Activated CD4-positive, alpha-beta memory T cell treated with anti-CD3 and anti-CD28 coated beads, Interleukin-2, amount 10 ng/mL, durations not matched to agents 7 days and 5 days (primary cell): ENCODE results near the gene PLOD3. TPM values are rescaled to one million over a fixed set of nuclear protein-coding genes. Genes with fewer than 3 reads are reported as not detected.

Experiments used
- CTCF ChIA-PET: fragments of 350-600 bp; sonication (Branson Sonifier 250); formaldehyde crosslinking; loops from one replicate; lab custom pipeline; 2021; ENCODE audit warnings: antibody characterized with exemption, inconsistent platforms; lab: Charles Lee
- POLR2A ChIA-PET: fragments of 350-600 bp; sonication (Branson Sonifier 250); formaldehyde crosslinking; loops from one replicate; lab custom pipeline; 2021; ENCODE audit warnings: antibody characterized with exemption; lab: Charles Lee
- DNase-seq: peaks from one replicate; pipeline ENCODE4 v3.0.0-alpha.2; 2020
- H3K27ac Mint-ChIP-seq: one replicate; pipeline ENCODE4 v1.8.0; 2021; ENCODE audit warnings: mild to moderate bottlenecking, mixed read lengths
- H3K27me3 Mint-ChIP-seq: one replicate; pipeline ENCODE4 v1.8.0; 2021; ENCODE audit warnings: mixed read lengths
- H3K36me3 Mint-ChIP-seq: one replicate; pipeline ENCODE4 v1.8.0; 2021; ENCODE audit warnings: low read depth, mixed read lengths
- H3K4me1 Mint-ChIP-seq: one replicate; pipeline ENCODE4 v1.8.0; 2021; ENCODE audit warnings: mixed read lengths
- H3K4me3 Mint-ChIP-seq: one replicate; pipeline ENCODE4 v1.8.0; 2021; ENCODE audit warnings: mild to moderate bottlenecking, mixed read lengths
- H3K9me3 Mint-ChIP-seq: one replicate; pipeline ENCODE4 v1.8.0; 2021; ENCODE audit warnings: mixed read lengths
- total RNA-seq, 2 experiments: library from RNA; stranded (reverse); gene quantifications; one replicate each; pipeline ENCODE4 v1.2.3, GENCODE V29; 2021

The PLOD3 gene
- total RNA-seq, 2 experiments from 2014 or later, result 63.3 to 66.6 TPM

DNA sequence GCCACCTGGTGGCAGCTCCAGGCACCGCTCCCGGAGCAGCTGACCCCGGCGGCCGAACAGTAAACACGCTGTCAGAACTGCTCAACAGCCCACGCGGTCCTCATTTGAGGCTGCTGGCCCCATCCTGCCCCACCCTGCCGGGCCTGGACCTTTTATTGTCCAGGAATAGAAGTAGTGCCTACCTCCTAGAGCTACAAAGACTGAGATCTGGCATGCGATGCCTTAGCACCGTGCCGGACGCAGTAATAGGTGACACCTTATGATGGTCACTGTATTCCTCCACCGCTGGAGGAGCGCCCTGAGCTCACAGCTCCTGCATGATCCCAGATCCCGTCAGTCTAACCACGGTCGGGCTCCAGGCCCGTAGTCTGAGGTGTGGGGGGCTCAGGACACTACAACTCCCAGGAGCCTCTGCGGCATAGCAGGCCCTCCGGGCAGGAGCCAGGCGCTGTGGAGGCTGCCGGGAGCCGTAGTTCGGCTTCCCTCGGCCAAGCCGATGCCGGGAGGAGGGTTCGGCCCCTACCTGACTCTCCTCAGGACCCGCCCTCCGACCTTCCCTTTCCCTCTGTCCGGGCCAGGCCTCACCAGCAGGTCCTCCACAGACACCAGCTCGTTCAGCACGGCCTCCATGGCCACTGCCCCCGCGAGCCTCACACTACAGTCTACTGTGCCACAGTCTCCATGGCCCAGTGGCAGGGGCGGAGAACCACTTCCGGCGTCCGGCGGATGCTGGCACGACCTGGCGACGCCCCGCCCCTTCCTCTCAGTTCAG lies 27.2 kb upstream of the PLOD3 start, which contains the start of gene FIS1:
Gene FIS1, minus strand, starts transcription at position 707 of the 772 bp plus-strand sequence. Its CDS starts 77 bp downstream, at position 630.
- Mint-ChIP-seq H3K9me3 (no peaks in the 10 kb centered on the region), H3K4me3 (peak within 1 kb of the TSS; percentile 96), H3K27me3 (no peaks in the 10 kb centered on the region), H3K36me3 (peaks cover 26% of the 10 kb centered on the region), H3K27ac (peak within 1 kb of the TSS; percentile 90), H3K4me1 (peaks cover 31% of the 10 kb centered on the region)
- peak; percentile 94 for DNase-seq
- CTCF ChIA-PET, result interaction anchor here (0.6 to 2.9 kb wide), 19 partner anchors 8 to 369 kb away, joined by 3 to 74 read pairs (median 5); partner anchors contain the start of genes PLOD3, SRRT and ZNHIT1
- POLR2A ChIA-PET, result interaction anchor here (1.0 to 3.7 kb wide), 9 partner anchors 8 to 370 kb away, joined by 3 to 61 read pairs (median 5); partner anchors contain the start of genes PLOD3, SRRT, VGF and ZNHIT1

DNA sequence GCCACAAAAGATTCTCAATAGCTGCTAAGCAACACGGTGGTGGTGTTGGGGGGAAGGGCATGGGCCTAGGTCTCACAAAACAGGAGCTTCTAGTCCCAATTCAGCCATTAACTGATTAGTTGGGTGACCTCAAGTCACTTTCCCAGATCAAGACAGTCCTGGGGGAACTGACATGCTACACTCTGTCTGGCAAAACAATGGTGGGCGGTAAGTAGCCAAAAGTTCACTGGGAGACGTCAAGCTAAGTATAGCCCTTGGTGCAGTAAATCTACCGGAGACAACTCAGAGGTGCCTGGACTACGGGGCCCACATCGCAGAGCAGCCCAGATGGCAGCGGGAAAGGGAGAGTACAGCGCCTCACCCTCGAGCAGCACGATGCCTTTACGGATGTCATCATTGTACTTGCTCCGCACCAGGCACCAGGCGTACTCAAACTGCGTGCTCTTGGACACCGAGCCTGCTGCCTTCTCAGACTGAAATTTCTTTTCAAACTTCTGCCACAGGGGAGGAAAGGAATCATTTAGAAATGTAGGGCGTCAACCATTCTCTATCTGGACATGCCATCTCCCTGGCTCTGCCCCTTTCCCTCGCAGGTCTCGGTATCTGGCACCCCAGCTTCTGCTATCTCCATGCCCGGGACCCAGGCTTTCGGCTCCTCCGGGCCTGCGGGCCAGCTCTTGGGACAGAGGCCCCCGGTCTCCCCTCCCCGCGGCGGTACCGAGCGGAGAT lies 26.4 kb upstream of the PLOD3 start:
- H3K9me3 Mint-ChIP-seq, result no peaks in the 10 kb centered on the region
- H3K4me1 Mint-ChIP-seq, result peaks cover 29% of the 10 kb centered on the region
- H3K4me3 Mint-ChIP-seq, result peak overlapping the region; percentile 96
- H3K36me3 Mint-ChIP-seq, result peaks cover 26% of the 10 kb centered on the region
- DNase-seq, result peak; percentile 18
- H3K27ac Mint-ChIP-seq, result peak overlapping the region; percentile 90
- H3K27me3 Mint-ChIP-seq, result no peaks in the 10 kb centered on the region
- POLR2A ChIA-PET, result interaction anchor here (1.0 to 3.7 kb wide), 10 partner anchors 9 to 369 kb away, joined by 3 to 61 read pairs (median 4); partner anchors contain the start of genes PLOD3, SRRT, VGF and ZNHIT1
- CTCF ChIA-PET, result interaction anchor here (0.6 to 2.9 kb wide), 20 partner anchors 9 to 369 kb away, joined by 3 to 74 read pairs (median 4); partner anchors contain the start of genes PLOD3, SRRT and ZNHIT1

DNA sequence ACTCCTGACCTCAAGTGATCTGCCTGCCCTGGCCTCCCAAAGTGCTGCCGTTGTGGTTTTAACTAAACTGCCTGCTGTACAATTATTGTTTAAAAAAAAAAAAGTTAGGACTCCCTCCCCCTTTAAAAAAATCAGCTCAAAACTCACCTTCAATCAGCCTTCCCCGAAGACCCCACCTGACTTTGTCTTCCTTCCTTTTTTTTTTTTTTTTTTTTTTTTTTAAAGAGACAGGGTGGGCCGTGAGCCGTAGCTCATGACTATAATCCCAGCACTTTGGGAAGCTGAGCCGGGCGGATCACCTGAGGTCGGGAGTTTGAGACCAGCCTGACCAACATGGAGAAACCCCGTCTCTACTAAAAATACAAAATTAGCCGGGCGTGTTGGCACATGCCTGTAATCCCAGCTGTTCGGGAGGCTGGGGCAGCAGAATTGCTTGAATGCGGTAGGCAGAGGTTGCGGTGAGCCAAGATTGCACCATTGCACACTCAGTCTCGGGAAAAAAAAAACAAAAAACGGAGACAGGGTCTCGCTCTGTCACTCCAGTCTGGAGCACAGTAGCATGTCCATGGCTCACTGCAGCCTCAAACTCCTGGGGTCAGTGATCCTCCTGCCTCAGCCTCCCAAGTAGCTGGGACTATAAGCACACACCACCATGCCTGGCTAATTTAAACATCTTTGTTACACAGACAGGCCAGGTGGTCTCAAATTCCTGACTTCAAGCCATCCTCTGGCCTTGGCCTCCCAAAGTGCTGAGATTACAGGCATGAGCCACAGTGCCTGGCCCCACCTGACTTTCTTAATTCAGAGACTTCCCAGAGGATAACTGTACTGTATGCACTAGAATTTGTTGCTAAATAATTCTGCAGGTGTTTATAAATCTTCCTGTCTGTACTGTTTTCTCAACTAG lies 24.3 kb upstream of the PLOD3 start:
- CTCF ChIA-PET, result interaction anchor here (0.8 to 2.9 kb wide), 3 partner anchors 24 to 98 kb away, joined by 3 to 17 read pairs (median 6); partner anchors contain the start of gene ZNHIT1
- no peak for DNase-seq
- Mint-ChIP-seq H3K4me3 (no peak overlapping the region), H3K27me3 (no peaks in the 10 kb centered on the region), H3K27ac (no peak overlapping the region), H3K9me3 (no peaks in the 10 kb centered on the region), H3K4me1 (peaks cover 26% of the 10 kb centered on the region), H3K36me3 (peaks cover 16% of the 10 kb centered on the region)
- POLR2A ChIA-PET, result interaction anchor here (1.2 kb wide), 1 partner anchor 24 kb away, joined by 4 read pairs; the partner anchor contains the start of gene ZNHIT1

DNA sequence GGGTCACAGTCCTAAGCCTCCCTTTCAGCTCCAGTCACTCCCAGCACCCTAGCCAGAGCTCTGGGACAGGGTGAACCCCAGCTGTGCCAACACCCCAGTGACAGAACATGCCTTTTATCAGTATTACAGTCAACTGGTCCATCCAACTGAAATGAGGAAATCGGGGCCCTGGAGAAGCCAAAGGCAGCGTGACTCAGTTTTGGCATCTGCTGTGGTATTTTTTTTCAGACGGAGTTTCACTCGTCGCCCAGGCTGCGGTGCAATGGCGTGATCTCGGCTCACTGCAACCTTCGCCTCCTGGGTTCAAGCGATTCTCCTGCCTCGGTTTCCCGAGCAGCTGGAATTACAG lies 23.6 kb upstream of the PLOD3 start:
- Mint-ChIP-seq H3K4me1 (peaks cover 26% of the 10 kb centered on the region), H3K36me3 (peaks cover 16% of the 10 kb centered on the region), H3K4me3 (no peak overlapping the region), H3K27ac (no peak overlapping the region), H3K27me3 (no peaks in the 10 kb centered on the region), H3K9me3 (no peaks in the 10 kb centered on the region)
- CTCF ChIA-PET, result interaction anchor here (0.8 to 1.4 kb wide), 2 partner anchors 23 to 97 kb away, joined by 3 to 6 read pairs; partner anchors contain the start of gene ZNHIT1
- POLR2A ChIA-PET, result interaction anchor here (1.2 kb wide), 1 partner anchor 23 kb away, joined by 4 read pairs; the partner anchor contains the start of gene ZNHIT1
- DNase-seq, result no peak

DNA sequence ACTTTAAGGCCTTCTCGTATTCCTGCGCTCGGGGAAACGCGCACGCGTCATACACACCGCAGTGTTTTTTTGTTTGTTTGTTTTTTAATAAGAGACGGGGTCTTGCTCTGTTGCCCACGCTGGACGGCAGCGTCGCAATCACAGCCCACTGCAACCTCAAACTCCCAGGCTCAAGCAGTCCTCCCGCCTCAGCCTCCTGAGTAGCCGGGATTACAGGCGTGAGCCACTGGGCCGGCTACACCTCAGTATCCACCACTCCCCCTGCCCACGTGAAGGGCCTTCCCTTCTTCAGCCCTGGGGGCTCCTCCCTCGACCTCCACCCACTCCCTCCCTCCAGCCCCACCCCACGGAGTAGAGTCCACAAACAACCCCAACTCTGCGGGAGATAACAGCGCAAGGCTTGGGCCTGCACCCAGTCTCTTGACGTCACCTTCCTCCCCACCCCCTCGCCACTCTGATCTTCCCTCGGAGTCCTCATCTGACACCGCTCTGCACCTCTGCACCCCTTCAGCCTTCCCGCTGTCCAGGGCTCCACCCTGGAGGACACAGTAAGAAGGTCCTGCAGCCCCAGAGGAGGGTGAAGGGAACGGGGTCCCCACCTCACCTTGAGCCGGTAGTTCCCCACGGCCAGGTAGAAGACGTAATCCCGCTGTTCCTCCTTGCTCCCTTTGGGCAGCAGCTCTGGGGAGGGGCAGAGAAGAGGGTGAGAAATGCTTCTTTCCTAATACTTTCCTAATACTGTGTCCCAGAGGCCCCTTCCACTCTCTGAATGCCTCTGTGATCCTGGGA lies 23.0 kb upstream of the PLOD3 start:
- DNase-seq, result no peak
- H3K27ac Mint-ChIP-seq, result no peak overlapping the region
- peaks cover 12% of the 10 kb centered on the region for H3K36me3 Mint-ChIP-seq
- no peaks in the 10 kb centered on the region for H3K27me3 Mint-ChIP-seq
- ChIA-PET POLR2A (interaction anchor here (1.2 kb wide), 1 partner anchor 22 kb away, joined by 4 read pairs; the partner anchor contains the start of gene ZNHIT1), CTCF (interaction anchor here (1.4 kb wide), 1 partner anchor 96 kb away, joined by 6 read pairs; no protein-coding TSS in a partner anchor)
- no peak overlapping the region for H3K4me3 Mint-ChIP-seq
- no peaks in the 10 kb centered on the region for H3K9me3 Mint-ChIP-seq
- peaks cover 21% of the 10 kb centered on the region for H3K4me1 Mint-ChIP-seq

DNA sequence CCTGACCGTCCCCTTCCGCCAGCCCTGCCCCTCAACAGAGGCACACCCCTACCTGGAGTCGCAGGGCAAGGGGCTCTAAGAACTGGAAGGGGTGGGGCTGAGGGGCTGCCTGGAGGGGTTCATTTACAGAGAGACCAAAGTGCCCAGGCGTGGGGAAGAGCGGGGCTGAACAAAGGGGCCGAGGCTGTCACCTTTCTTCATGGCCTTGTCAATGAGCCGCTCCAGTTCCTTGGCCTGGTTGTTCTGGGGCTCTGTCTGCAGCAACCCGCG lies 22.5 kb upstream of the PLOD3 start:
- Mint-ChIP-seq H3K27ac (no peak overlapping the region), H3K4me1 (peaks cover 17% of the 10 kb centered on the region), H3K4me3 (no peak overlapping the region), H3K27me3 (no peaks in the 10 kb centered on the region), H3K36me3 (peaks cover 10% of the 10 kb centered on the region), H3K9me3 (no peaks in the 10 kb centered on the region)
- no peak for DNase-seq
- ChIA-PET POLR2A (no interaction called here), CTCF (no interaction called here)

DNA sequence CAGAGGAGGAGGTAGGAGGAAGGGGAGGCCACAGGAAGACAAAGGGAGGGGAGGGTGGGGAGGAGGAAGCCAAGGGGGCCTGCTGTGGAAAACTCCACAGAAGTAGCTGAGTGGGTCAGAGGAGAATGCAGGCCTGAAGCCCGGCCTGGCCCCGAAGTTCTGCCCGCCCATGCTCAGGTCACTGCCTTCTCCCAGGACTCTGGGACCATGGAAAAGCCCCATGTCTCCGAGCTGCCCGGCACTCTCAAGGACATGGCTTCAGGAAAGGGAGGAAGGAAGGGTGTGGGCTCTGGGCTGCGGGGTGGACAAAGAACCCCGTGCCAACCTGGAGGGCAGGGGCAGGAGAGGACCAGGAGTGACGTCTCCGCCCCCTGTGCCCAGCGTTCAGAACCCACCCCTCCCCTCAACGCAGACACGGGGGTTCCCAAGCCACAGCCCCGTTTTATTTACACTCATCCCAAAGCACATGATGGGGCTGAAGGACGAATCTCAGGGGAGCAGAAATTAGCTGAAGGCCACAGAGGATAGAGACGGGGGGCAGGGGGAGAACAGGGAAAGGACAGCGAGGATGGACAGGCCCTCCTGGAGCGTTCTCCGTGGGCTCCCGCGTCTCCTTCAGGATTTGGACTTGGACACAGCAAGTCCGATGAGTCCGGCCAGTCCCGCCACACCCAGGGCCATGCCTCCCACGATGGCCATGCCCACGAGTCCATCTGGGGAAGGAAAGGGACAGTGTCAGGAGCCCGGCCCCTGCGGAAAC lies 22.0 kb upstream of the PLOD3 start:
- DNase-seq, result no peak
- Mint-ChIP-seq H3K9me3 (no peaks in the 10 kb centered on the region), H3K27me3 (no peaks in the 10 kb centered on the region), H3K36me3 (peaks cover 10% of the 10 kb centered on the region), H3K27ac (no peak overlapping the region), H3K4me3 (no peak overlapping the region), H3K4me1 (peaks cover 15% of the 10 kb centered on the region)
- ChIA-PET CTCF (no interaction called here), POLR2A (no interaction called here)

DNA sequence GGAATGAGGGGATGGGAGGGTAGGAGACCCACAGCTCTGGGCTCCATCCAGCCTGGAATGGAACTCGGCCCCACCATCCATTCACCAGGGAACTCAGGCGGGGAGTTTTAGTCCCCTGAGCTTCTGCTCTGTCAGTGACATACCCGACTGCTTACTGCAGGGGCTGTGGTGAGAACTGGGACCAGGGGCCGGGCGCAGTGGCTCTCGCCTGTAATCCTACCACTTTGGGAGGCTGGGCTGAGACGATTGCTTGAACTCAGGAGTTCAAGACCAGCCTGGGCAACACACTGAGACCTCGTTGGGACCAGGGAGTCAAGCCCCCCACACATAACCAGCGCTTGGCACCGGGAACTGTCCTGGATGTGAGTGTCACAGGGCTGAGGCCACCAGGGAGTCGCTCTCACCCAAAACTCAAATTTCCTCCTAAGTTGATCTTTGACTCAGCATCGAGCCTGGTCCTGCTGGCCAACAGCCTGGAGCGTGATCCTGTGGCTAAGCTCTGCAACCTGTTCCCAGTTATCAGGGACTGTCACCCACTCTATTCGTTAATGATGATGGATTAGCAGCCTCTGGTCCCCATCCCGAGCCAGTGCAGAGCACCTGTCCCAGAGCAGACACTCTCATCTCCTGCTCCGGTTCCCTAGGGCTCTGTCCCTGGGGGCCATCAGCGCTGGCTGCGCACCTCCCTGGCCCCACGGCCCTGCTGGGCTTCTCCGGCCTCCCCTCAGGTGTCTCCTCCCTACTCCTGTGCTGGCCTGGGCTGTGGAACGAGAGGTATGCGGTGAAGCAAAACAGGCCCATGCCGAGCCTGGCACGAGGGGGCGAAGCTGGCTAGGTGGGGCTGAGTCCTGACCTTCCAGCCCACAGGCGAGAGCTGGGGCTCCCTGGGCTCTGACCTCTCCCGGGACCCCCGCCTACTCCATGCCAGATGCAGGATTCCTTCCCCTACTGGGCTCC lies 21.1 kb upstream of the PLOD3 start:
- peaks cover 9% of the 10 kb centered on the region for H3K4me1 Mint-ChIP-seq
- peaks cover 5% of the 10 kb centered on the region for H3K36me3 Mint-ChIP-seq
- POLR2A ChIA-PET, result interaction anchor here (1.4 kb wide), 1 partner anchor 21 kb away, joined by 5 read pairs; the partner anchor contains the start of genes PLOD3 and ZNHIT1
- no peaks in the 10 kb centered on the region for H3K9me3 Mint-ChIP-seq
- no peak for DNase-seq
- no peaks in the 10 kb centered on the region for H3K27me3 Mint-ChIP-seq
- no peak overlapping the region for H3K27ac Mint-ChIP-seq
- CTCF ChIA-PET, result interaction anchor here (1.1 kb wide), 1 partner anchor 20 kb away, joined by 3 read pairs; the partner anchor contains the start of gene ZNHIT1
- no peak overlapping the region for H3K4me3 Mint-ChIP-seq

DNA sequence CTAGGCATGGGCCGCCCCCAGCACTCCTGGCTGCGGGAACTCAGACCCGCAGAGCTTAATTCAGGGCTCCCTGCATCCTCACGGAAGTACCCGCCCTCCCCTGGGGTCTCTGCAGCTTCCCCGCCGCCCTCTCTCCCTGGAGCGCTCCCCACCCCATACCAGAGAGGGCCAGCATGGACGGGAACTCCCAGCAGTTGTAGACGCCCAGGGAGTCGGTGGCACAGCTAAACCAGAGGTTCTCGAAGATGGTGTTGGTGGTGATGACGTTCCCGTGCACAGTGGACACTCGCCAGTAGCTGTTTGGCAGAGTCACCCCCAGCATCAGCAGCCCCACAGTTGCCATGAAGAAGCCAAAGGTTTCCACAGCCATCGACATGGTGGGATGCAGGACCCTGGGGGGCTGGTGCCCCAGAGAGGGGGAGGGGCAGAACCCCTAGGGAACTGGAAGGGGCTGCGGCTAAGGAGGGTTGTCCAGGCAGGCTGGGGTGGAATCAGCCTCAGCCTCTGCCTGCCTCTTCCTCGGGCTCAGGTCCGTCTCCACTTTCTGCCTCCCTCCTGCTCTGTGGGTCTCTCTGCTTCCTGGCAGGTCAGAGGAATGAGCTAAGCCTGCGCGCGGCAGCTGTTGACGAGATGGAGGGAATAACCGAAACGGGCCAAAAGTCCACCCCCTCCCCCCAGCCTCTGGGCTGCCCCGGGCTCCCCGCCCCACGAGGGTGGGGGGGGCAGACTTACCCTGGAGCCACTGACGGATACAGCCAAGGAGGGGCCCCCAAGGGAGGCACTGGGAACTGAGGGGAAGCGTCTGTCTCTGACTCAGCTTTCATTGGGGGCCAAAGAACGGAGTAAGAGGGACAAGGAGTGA lies 20.1 kb upstream of the PLOD3 start, which contains the start of gene CLDN15:
Gene CLDN15, minus strand, starts transcription at position 597 of the 862 bp plus-strand sequence. Its CDS starts 221 bp downstream, at position 376.
- Mint-ChIP-seq H3K4me3 (no peak within 1 kb of the TSS), H3K27me3 (no peaks in the 10 kb centered on the region), H3K36me3 (peaks cover 5% of the 10 kb centered on the region), H3K27ac (no peak within 1 kb of the TSS), H3K9me3 (no peaks in the 10 kb centered on the region), H3K4me1 (peaks cover 2% of the 10 kb centered on the region)
- ChIA-PET CTCF (interaction anchor here (1.1 kb wide), 1 partner anchor 19 kb away, joined by 3 read pairs; the partner anchor contains the start of gene ZNHIT1), POLR2A (interaction anchor here (1.4 kb wide), 1 partner anchor 20 kb away, joined by 5 read pairs; the partner anchor contains the start of genes PLOD3 and ZNHIT1)
- no peak for DNase-seq
